ENCODE data around the gene BRD3.

The BRD3 gene

GRCh38 chr9:133986774-133987445 is 80.9 kb downstream of the BRD3 start:
- H3K4me3 ChIP-seq (ENCODE audit: low read depth, low read length), result no peak overlapping the region
- DNase-seq, result no peak
- H3K27me3 ChIP-seq (ENCODE audit: insufficient read depth, low read depth, severe bottlenecking), result no peaks in the 10 kb centered on the region
- no peaks in the 10 kb centered on the region for H3K9me3 ChIP-seq (ENCODE audit: severe bottlenecking)
- no peak overlapping the region for H3K27ac ChIP-seq
- peaks cover 6% of the 10 kb centered on the region for H3K36me3 ChIP-seq
- TF ChIP-seq CTCF (IDR thresholded peaks at IDR 0.05; ENCODE audit: low read depth, low read length), result no peak

- no peak for TF ChIP-seq CTCF (IDR thresholded peaks at IDR 0.05; ENCODE audit: low read depth, low read length)
- Histone ChIP-seq H3K9me3 (ENCODE audit: severe bottlenecking) (no peaks in the 10 kb centered on the region), H3K4me3 (ENCODE audit: low read depth, low read length) (no peak overlapping the region), H3K27ac (no peak overlapping the region), H3K27me3 (ENCODE audit: insufficient read depth, low read depth, severe bottlenecking) (no peaks in the 10 kb centered on the region), H3K36me3 (peaks cover 6% of the 10 kb centered on the region)
- DNase-seq, result no peak
Measured at GRCh38 chr9:133986061-133986460, 81.8 kb downstream of the BRD3 start.

GRCh38 chr9:133982971-133983720 is 84.7 kb downstream of the BRD3 start:
- no peak for TF ChIP-seq CTCF (IDR thresholded peaks at IDR 0.05; ENCODE audit: low read depth, low read length)
- DNase-seq, result no peak
- Histone ChIP-seq H3K36me3 (peaks cover 6% of the 10 kb centered on the region), H3K4me3 (ENCODE audit: low read depth, low read length) (no peak overlapping the region), H3K27ac (no peak overlapping the region), H3K9me3 (ENCODE audit: severe bottlenecking) (no peaks in the 10 kb centered on the region), H3K27me3 (ENCODE audit: insufficient read depth, low read depth, severe bottlenecking) (no peaks in the 10 kb centered on the region)

- Histone ChIP-seq H3K27me3 (ENCODE audit: insufficient read depth, low read depth, severe bottlenecking) (no peaks in the 10 kb centered on the region), H3K27ac (no peak overlapping the region), H3K9me3 (ENCODE audit: severe bottlenecking) (no peaks in the 10 kb centered on the region), H3K36me3 (peaks cover 4% of the 10 kb centered on the region), H3K4me3 (ENCODE audit: low read depth, low read length) (no peak overlapping the region)
- no peak for DNase-seq
- TF ChIP-seq CTCF (IDR thresholded peaks at IDR 0.05; ENCODE audit: low read depth, low read length), result 0 out of 2 replicates have a peak, but pooled peaks have one; percentile 22
Measured at GRCh38 chr9:133981958-133982681, 85.7 kb downstream of the BRD3 start.

GRCh38 chr9:133981589-133981957 is 86.3 kb downstream of the BRD3 start:
- DNase-seq, result no peak
- no peak for TF ChIP-seq CTCF (IDR thresholded peaks at IDR 0.05; ENCODE audit: low read depth, low read length)
- no peak overlapping the region for H3K27ac ChIP-seq
- no peak overlapping the region for H3K4me3 ChIP-seq (ENCODE audit: low read depth, low read length)
- H3K27me3 ChIP-seq (ENCODE audit: insufficient read depth, low read depth, severe bottlenecking), result no peaks in the 10 kb centered on the region
- no peaks in the 10 kb centered on the region for H3K9me3 ChIP-seq (ENCODE audit: severe bottlenecking)
- H3K36me3 ChIP-seq, result peaks cover 4% of the 10 kb centered on the region

Measured in WERI-Rb-1 (cell line).